HG03354 (cell line): ENCODE measurements around the gene DGKI.

ENCODE experiments used
- ATAC-seq: cut with Tn5 transposase; IDR thresholded peaks from one replicate; pipeline ENCODE4 v1.9.1; 2021; ENCODE audit warnings: mild to moderate bottlenecking; ENCODE audit not compliant: unreplicated experiment, poor library complexity, severe bottlenecking

Gene DGKI

DNA sequence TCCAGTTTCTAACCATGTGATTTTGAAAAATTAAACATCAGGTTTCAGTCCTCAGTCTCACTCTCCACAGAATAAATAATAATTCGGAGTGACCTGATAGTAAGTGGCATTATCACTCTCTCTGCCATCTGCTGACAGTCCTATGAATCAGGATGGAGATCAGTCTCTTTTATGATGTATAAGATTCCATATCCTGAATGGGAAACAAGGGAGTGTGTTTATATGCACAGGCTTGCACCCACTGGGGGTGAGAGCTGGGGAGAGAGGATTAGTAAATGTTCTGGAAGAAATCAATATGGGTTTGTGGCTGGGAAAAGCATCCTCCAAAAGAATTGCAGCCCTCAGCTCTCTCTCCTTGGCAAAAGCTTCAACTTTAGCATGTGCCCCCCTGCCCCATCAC lies 45.3 kb downstream of the DGKI start:
- no peak for ATAC-seq

DNA sequence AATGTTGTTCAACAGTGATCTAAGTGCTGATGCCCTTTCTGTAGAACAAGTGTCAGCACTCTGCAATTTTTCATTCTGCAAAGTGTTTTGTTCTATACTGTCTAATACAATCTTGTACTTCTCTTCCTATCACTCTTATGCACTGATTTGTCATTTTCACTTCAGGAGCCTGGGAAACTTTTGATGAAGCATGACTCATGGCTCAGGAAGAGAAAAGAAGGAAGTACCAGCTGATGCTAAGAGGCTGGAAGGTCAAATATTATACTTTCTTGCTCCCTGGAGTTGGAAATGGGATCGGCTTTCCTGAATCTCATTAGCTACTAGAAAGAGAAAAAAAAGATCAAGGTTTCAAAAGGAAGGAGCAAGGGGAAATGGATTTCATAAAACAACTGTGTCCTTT lies 45.8 kb downstream of the DGKI start:
- no peak for ATAC-seq

DNA sequence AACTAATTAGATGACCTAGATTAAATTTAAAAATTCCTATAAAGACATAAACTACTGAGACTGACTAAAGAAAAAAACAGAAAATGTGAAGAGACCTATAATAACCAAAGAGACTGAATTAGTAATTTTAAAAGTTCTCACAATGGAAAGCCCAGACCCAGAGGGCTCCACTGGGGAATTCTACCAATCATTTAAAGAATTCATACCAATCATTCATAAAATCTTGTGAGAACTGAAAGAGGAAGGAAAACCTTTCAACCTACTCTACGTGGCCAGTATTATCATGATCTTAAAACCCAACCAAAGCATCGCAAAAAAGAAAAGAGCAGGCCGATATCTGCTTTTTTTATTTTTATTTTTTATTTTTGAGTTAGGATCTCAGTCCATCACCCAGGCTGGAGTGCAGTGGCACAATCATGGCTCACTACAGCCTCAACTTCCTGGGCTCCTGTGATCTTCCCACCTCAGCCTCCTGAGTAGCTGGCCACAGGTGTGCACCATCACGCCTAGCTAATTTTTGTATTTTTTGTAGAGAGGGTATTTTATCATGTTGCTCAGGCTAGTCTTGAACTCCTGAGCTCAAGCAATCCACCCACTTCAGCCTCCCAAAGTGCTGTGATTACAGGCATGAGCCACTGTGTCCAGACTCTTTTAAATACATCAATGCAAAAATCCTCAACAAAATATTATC lies 48.6 kb downstream of the DGKI start:
- ATAC-seq, result peak; percentile 96

DNA sequence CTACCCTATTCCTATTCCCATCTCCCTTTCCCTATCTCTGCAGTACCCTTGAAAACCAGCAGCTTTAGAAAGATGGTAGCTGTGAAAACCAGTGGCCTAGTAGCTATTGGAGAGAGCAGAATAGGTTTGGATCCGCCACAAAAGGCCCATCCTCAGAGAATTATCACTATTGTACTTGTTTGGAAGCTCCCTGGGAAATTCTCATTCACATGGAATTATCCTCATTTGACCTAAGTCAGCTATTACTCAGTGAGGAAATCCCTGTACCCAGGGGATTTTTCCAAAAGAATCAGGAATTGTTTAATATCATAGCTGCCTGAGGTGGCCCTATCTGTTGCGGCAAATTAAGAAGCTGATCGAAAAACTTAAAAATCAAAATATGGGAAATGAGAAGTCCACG lies 51.6 kb downstream of the DGKI start:
- no peak for ATAC-seq

DNA sequence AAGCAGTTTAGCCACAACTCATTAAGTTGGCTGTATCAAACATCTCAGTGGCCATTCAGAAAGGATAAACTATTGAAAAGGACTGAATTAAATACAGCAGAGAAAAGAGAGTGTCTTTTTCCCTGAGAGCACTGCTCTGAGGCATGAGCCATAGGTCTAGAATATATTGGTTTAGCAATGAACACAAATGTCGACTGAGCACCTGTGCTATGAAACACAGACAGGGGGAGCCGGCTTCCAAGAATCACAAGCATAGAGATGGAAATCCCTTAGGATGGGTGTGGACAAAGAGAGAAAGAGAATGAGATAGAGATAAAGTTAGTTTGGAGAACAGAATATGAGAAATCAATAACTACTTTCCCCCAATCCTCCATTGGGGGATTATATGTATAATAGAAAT lies 54.8 kb downstream of the DGKI start:
- no peak for ATAC-seq

DNA sequence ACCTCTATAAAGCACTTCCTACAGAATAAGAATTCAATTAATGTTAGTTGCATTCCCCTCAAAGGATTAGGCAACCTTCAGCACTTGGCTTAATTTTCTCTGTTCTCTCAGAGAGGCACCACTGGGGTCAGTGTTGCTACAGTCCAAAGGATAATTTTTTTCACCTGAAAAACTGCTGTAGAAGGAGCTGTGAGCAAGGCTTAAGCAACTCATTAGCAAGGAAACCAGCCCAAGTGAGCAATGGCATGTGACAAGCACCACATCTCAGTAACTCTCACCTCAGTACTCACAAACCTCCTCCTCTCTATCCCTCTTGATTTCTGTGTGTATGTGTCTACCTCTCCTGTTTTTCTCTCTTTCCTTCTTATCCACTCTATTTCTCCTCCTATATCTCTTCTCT lies 55.9 kb downstream of the DGKI start:
- no peak for ATAC-seq

DNA sequence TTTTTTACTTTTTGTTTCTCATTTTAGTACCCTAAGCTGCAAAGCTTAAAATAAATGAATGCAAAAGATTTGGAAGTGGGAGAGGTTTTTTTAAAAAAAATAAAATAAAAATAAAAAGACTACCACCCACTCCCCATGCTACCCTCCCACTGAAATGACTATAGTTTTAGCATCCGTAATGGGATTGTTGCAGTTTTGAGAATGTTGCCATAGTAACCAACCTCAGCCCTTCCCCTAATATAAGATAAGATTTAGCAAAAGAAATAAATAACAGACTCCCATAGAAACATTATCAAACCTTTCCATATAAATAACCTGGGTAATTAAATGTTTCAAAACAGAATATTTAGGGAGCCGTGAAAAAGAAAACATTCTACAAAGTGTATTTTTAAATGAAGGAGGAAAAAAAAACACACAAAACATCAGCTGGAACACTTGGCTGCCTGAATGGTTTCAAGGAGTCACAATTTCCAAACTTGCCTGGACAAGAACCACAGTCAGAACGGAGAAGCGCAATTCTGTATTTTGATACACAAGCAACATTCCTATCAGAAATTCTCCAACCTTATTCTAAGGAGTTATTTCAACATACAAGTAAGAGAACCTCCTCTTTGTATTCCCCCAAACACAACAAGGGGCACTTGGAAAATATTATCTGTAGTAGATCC lies 57.4 kb downstream of the DGKI start:
- ATAC-seq, result no peak

DNA sequence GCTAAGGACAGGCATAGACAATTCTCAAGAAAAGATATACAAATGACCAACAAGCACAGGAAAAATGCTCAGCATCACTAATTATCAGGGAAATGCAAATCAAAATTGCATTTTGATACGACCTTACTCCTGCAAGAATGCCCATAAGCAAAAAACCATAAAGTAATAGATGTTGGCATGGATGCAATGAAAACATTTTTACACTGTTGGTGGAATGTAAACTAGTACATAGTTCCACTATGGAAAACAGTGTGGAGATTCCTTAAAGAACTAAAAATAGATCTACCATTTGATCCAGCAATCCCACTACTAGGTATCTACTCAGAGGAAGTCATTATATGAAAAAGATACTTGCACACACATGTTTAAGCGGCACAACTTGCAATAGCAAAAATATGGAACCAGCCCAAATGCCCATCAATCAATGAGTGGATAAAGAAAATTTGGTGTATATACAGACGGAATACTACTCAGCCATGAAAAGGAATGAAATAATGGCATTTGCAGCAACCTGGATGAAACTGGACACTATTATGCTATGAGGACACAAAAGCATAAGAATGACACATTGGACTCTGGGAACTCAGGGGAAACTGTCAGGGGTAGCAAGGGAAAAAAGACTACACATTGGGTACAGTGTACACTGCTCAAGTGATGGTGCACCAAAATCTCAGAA lies 59.3 kb downstream of the DGKI start:
- ATAC-seq, result no peak

DNA sequence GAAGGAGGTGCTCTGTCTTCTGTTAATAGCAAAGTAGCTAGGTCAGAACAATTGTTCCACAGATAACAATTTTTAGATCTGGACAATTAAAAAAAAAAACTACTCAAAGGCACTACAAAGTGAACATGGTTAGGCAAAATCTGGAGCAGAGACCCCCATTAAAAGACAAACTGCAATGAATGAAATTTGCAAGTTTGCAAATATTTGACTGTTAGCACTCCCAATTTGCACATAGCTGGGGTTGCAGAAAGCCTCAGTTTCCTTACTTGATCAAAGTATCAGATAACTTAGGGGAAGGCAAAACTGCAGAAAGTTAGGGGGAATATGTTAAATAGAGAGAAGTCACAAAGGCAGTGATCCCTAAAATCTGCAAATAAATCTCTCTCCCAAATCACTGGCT lies 68.3 kb downstream of the DGKI start:
- no peak for ATAC-seq

DNA sequence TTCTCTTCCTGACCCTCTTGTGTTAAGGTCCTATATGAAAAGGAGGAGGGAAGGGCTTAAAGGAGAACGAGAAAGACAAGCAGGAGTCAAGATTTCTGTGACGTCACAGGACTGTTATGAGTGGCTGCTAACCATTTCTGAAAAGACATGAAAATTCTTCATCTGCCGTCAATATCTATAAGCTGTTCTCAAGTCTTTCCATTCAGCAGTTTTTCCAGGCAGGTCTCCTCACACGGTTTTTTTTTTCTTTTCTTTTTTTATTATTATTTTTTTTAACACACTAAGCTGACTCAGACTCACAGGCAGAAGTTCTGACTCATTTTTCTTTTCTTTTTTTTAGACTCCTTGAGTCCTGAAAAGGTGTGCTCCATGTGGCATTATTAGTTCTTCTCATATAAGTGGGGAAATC lies 72.0 kb downstream of the DGKI start:
- no peak for ATAC-seq

DNA sequence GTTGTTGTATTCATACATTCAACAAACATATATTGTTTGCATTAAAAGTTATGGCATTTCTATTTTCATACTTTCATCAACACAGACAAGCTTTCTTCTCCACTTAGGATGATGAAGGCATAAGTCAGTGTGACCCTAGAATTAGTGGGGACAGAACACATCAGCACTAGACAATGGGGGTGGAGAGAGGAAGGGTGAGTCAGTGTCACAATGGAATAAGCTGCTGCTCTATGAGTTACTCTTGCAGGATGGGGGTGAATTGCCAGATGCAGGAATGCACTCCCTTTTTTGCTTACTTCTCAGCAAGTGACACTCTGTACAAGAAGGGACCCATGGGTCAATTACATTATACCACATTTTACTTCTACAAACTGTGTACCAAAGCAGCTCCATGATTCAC lies 74.0 kb downstream of the DGKI start:
- ATAC-seq, result no peak

DNA sequence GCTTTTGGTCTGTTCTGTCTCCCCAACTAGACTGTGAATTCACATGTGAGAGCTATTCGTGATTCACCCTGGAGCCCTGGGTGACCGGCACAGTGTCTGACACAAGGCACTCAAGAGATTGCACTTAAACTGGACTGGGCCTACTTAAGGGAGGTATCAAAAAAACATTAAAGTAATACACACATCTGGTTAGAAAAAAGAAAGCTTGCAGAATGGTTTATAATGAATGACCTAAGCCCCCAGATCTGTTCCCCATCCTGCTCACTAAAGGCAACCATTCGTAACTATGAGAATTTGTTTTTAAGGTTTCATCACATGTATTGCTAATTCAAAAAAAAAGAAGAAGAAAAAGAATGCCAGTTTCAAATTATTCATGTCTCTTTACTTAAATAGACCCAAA lies 74.5 kb downstream of the DGKI start:
- no peak for ATAC-seq

DNA sequence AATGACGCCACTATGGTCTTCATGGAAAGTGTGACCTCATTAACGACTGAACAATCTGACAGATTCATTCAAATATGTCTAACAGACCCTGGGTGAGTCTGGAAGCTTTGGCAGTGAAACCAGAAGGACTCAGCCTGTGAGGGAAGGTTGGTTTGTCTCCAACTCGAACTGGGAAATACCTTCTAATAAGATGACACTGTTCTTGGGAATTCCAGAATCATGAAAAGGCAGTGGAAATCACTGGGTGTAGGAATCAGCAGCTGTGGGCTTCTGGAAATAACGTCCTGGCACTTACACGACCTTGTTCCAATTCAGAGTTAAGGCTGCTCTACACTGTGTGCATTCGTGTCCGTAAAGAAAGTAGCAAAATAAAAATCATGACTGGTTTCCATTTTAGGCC lies 75.1 kb downstream of the DGKI start:
- no peak for ATAC-seq

DNA sequence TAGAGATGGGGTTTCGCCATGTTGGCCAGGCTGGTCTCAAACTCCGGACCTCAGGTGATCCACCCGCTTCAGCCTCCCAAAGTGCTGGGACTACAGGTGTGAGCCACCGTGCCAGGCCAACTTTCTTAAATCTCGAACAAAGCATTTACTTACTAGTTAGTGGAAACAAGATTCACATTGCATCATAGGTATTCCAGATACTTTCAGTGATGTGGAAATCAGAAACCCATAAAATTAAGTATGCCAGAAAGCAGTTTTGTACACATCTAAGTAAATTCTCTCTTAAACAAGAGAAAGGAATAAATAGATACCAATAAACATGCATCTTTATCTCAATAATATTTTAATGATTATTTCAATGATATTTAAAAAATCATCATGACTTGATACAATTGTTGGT lies 75.5 kb downstream of the DGKI start:
- no peak for ATAC-seq

DNA sequence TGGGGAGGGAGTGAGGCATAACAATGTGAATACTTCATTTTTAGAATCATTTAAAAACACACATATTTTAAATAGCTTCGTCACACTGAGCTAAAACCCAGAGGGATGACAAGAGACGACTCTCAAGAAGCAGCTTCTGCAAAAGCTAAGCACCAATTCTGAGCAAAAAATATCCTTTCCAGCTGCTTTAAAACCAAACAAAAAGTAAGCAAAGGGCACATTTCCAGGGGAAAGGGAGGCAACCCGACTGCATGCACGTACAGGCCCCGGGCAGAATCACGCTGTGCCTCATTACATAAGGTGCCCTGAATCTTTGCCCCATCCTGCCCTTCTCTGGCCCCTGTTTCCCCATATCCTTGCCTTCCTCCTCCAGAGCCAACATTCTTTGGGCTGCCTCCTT lies 78.4 kb downstream of the DGKI start:
- ATAC-seq, result no peak

DNA sequence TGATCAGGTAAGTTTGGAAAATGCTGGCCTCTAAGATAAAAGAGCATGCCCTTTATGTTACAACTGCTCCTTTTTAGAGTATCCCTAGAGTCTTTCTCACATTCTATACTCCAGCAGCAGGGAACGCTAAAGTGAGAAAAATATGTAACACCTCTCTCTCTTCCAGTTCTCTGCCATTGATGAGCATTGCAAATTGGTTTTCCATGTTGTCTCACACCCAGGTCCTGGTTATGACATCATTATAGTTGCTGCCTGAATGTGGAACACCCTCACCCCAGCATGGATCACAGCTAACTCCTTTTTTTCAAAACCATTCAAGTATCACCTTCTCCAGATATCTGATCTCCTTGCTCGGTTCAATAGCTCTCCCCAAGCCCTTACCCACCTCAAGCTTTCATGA lies 84.4 kb downstream of the DGKI start:
- no peak for ATAC-seq

DNA sequence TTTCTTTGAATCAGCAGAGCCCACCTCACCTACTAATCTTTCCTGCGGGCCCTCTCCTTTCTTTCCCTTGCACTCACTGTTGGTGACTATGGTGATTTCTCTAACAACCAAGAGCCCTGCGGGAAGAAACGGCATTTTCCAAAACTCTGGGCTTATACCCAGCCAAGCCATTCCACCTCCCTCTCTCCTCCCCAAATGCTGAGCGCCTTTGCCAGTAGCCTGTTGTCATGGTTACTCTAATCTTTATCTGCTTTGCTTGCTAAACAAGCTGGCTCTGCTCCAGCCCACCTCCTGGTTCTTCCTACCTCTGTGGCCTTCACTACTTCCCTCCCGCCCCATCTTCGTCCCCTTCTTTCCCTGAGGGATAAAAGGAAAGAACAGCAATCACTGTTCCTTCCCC lies 86.7 kb downstream of the DGKI start:
- ATAC-seq, result no peak

DNA sequence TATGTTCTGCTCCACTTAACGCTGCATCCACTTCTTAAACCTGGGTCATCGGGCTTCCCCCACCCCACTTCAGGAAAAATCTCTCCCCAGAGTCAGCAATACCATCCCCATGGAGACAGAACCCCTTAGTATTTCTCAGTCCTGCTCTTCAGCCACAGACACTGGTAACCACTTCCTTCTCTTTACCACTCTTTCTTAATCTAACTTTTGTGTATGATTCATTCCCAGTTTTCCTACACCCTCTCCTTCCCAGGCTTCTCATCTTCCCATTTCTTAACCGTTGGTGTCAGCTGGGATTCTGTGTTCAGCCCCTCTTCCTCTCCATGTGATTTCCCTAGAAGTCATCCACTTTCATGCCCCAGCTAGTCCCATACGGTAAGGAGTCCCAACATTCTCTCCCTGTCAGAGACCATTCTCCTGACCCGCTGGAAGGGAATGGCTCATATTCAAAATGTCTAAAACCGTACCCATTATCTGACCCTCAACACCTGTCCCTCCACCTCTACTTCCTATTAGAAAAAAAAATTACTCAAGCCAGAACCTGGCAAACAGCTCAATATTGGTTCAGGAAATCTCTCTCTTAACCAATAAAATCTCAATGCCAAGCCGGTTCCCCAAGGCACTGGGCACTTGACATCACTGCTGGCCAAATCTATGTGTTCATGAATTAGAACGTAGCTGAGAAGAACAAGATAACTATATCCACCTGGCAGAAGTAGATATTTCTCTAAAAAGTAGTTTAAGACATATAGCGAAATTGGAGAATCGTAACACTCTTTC lies 89.4 kb downstream of the DGKI start:
- no peak for ATAC-seq

DNA sequence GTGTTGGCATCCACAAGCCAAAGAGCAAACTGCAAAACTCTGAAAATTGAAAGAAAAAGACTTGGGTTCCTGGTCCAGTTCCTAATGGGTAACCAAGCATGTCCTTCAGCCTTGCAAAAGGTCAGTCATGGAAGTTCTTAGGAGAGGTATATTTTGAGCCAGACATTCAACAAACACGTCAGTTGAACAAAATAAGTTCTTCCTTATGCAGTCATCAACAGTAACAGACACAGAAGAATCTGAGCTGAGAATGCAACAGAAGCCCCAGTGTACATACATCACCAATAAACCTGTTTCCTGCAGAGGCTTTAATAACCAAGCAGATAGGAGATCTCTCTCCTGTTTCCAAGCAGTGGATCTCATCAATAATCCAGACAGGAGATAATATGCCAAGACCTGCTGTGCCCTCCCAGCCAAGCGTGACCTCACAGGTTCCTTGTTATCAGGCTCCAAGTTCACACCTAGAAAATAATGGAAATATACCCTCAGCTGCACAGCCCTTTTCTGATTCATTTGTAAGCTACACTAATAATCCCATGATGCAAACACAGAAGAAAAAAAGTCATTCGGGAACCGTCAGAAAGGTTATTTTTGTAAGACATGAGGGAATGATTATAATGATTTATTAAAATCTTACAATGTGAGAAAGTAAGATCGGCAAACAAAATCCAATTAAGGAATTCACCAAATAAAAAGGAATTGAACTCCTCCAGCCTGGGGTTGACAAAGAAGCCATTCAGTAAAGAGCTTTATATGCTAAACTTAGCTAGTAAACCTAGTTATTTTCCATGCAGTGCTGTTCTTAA lies 90.7 kb downstream of the DGKI start:
- no peak for ATAC-seq

DNA sequence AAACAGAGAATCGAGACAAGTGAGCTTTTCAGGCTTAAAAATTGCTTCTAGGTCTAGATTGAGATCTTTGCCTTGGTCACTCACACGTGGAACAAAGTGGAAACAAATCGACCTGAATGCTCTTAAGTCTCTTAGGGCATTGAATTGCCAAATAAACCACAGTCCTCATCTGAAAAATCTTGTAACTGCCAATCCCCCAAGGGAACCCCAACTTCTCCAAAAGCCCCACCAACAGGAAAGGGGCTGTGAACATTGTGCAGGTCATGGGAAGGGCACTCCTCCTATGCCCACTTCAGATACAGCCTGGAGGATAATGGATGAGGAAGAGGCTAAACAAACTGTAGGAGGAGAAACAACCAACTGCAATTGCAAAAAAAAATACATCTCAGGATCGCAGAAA lies 91.3 kb downstream of the DGKI start:
- no peak for ATAC-seq
